Uterus (tissue), 4 donors: ENCODE measurements around the gene CUL3. TPM values are rescaled to one million over a fixed set of nuclear protein-coding genes. Genes with fewer than 3 reads are reported as not detected.

ENCODE experiments used
- DNase-seq, 2 donors: peaks; one replicate each; pipeline ENCODE4 v3.0.0-alpha.2; 2019 to 2020
- H3K27ac ChIP-seq, 2 donors: fragments of 200-600 bp; sonication (generic); 1 replicate in 1 of 2; 2 replicates in 1 of 2; pipeline ENCODE4 v1.5.1; 2016 to 2018
- H3K27me3 ChIP-seq, 2 donors: fragments of 200-600 bp; sonication (generic); one replicate each; pipeline ENCODE4 v1.5.1; 2018 to 2019; ENCODE audit warnings: control low read depth in 1 of 2
- H3K36me3 ChIP-seq, 2 donors: fragments of 200-600 bp; sonication (generic); one replicate each; pipeline ENCODE4 v1.5.1; 2019; ENCODE audit warnings: control low read depth in 1 of 2
- H3K4me1 ChIP-seq, 2 donors: fragments of 200-600 bp; sonication (generic); one replicate each; pipeline ENCODE4 v1.5.1; 2018 to 2019; ENCODE audit warnings: control low read depth in 1 of 2
- H3K4me3 ChIP-seq, 2 donors: fragments of 200-600 bp; sonication (generic); 1 replicate in 1 of 2; 2 replicates in 1 of 2; pipeline ENCODE4 v1.5.1; 2018 to 2019; ENCODE audit warnings: mild to moderate bottlenecking in 1 of 2
- H3K9me3 ChIP-seq, 2 donors: fragments of 200-600 bp; sonication (generic); one replicate each; pipeline ENCODE4 v1.5.1; 2019; ENCODE audit warnings: control low read depth in 1 of 2
- POLR2A ChIP-seq, 2 donors: fragments of 450-650 bp; IDR thresholded peaks; one replicate each; pipeline ENCODE4 v1.6.1; 2016; ENCODE audit warnings: antibody characterized with exemption in 2 of 2, mild to moderate bottlenecking in 1 of 2, moderate library complexity in 1 of 2
- intact Hi-C: fragments of 100-400 bp; cut with DNase I; formaldehyde crosslinking; loops from one replicate; pipeline ENCODE4 v1.15.1; 2023; ENCODE audit warnings: low total_unique reads
- total RNA-seq, 4 donors: library from RNA; depleted of rRNA in 3 of 4; stranded (reverse); fragments of >200 nt in 3 of 4; gene quantifications; one replicate each; pipeline versions ENCODE4 v1.1.0 to v1.2.4, GENCODE V29; 2014 to 2023
- TF ChIP-seq, protein P1 (sequence below), 4 experiments: fragments of 200-600 bp in 2 of 4; fragments of 450-650 bp in 2 of 4; sonication (generic) in 2 of 4; IDR thresholded peaks; one replicate each; pipeline ENCODE4 v1.5.1; 2016 to 2019; ENCODE audit warnings: antibody characterized with exemption in 4 of 4, mild to moderate bottlenecking in 2 of 4, moderate library complexity in 1 of 4
- donor health status: DM: yes; HTN: yes; CAD: no.

The CUL3 gene
- total RNA-seq, 4 donors from 2014 or later, result 37.4 to 126 (median 97.5) TPM

DNA sequence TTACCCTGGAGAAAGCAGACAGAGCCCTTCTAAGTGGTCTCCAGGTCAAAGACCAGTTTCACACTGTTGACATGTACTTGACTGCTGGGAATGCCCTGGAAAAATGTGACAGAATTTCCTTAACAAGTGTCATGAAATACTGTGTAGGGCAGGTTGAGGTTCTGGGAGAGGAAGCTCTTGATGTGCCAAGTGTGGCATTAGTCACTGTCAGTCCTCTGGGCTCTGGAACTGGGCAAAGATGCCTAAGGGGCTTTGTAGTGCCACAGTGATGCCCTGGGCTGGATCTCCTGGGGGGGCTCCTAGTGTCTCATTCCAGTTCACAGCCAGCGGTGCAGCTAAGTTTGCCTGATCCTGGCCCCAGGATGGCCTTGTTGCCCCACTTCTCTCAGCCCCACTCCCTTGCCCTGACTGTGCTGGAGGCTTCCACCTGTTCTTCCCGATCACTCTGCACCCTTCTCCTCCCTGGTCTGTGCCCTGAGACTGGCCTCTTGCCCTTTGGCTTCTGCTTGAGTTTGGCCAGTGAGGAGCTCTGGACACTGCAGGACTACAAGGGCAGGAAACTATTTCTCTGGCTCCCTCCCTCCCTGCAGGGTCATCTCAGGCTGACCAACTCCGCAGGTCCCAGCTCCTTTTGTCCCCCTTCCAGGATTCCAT, 156.2 kb downstream of the CUL3 start:
- no peak overlapping the region for H3K27ac ChIP-seq
- H3K27me3 ChIP-seq, result no peaks in the 10 kb centered on the region
- no peaks in the 10 kb centered on the region for H3K9me3 ChIP-seq
- intact Hi-C loops, result no loop called here
- DNase-seq, result no peak
- no peaks in the 10 kb centered on the region for H3K36me3 ChIP-seq
- no peak overlapping the region for H3K4me3 ChIP-seq
- TF ChIP-seq POLR2A (IDR thresholded peaks at IDR 0.05), result no peak
- TF ChIP-seq, protein P1, sequence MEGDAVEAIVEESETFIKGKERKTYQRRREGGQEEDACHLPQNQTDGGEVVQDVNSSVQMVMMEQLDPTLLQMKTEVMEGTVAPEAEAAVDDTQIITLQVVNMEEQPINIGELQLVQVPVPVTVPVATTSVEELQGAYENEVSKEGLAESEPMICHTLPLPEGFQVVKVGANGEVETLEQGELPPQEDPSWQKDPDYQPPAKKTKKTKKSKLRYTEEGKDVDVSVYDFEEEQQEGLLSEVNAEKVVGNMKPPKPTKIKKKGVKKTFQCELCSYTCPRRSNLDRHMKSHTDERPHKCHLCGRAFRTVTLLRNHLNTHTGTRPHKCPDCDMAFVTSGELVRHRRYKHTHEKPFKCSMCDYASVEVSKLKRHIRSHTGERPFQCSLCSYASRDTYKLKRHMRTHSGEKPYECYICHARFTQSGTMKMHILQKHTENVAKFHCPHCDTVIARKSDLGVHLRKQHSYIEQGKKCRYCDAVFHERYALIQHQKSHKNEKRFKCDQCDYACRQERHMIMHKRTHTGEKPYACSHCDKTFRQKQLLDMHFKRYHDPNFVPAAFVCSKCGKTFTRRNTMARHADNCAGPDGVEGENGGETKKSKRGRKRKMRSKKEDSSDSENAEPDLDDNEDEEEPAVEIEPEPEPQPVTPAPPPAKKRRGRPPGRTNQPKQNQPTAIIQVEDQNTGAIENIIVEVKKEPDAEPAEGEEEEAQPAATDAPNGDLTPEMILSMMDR (IDR thresholded peaks at IDR 0.05), result no peak
- no peaks in the 10 kb centered on the region for H3K4me1 ChIP-seq

DNA sequence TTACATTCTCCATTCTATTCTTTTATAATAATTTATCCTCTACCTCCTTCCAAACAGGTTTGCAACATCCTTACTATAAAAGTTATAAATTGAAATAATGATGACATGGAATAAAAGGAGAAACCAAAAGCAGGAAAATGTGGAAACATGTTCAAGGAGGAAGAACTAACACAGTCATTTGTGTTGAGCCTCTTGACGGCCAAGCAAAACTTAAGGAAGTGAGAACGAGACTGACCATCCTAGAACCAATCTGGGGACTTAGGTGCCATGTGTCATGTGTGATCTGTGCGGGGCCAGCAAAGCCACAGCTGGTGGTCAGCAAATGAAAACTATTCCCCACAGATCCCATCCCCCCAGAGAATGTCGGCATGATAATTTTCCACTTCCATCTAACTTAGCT, 157.7 kb downstream of the CUL3 start:
- H3K4me1 ChIP-seq, result no peaks in the 10 kb centered on the region
- TF ChIP-seq POLR2A (IDR thresholded peaks at IDR 0.05), result no peak
- TF ChIP-seq, protein P1 (IDR thresholded peaks at IDR 0.05), result no peak
- H3K36me3 ChIP-seq, result no peaks in the 10 kb centered on the region
- H3K4me3 ChIP-seq, result no peak overlapping the region
- no peak overlapping the region for H3K27ac ChIP-seq
- H3K27me3 ChIP-seq, result no peaks in the 10 kb centered on the region
- intact Hi-C loops, result no loop called here
- no peaks in the 10 kb centered on the region for H3K9me3 ChIP-seq
- DNase-seq, result no peak

DNA sequence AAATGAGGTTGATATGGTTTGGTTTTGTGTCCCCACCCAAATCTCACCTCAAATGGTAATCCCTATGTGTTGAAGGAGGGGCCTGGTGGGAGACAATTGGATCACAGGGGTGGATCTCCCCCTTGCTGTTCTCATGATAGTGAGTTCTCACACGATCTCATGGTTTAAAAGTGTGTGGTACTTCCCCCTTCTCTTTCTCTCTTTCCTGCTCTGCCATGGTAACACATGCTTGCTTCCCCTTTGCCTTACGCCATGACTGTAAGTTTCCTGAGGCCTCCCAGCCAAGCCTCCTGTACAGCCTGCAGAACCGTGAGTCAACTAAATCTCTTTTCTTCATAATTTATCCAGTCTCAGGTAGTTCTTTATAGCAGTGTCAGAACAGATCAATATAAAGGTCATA, 158.5 kb downstream of the CUL3 start:
- Histone ChIP-seq H3K36me3 (no peaks in the 10 kb centered on the region), H3K4me1 (no peaks in the 10 kb centered on the region), H3K9me3 (no peaks in the 10 kb centered on the region), H3K4me3 (no peak overlapping the region), H3K27ac (no peak overlapping the region), H3K27me3 (no peaks in the 10 kb centered on the region)
- TF ChIP-seq, protein P1 (IDR thresholded peaks at IDR 0.05), result no peak
- no peak for TF ChIP-seq POLR2A (IDR thresholded peaks at IDR 0.05)
- intact Hi-C loops, result no loop called here
- no peak for DNase-seq

DNA sequence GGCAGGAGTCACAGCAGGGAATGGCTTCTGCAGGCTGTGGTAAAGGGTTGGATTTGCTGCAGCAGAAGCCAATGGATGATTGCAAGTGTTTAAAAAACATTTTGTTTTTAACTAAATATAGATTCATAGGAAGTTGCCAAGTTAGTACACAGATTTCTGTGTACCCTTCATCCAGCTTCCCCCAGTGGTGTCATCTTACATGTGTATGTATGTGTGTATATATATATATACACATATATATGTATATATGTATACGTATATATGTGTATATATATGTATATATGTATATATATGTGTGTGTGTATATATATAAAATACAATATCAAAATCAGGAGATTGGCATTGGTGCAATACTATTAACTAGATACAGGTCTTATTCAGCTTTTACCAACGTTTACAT, 164.1 kb downstream of the CUL3 start:
- H3K27ac ChIP-seq, result no peak overlapping the region
- TF ChIP-seq, protein P1 (IDR thresholded peaks at IDR 0.05), result no peak
- no peak for TF ChIP-seq POLR2A (IDR thresholded peaks at IDR 0.05)
- DNase-seq, result no peak
- H3K4me1 ChIP-seq, result no peaks in the 10 kb centered on the region
- no peaks in the 10 kb centered on the region for H3K36me3 ChIP-seq
- H3K4me3 ChIP-seq, result no peak overlapping the region
- H3K9me3 ChIP-seq, result no peaks in the 10 kb centered on the region
- H3K27me3 ChIP-seq, result no peaks in the 10 kb centered on the region
- intact Hi-C loops, result no loop called here

Other genes with a start within 250 kb of the CUL3 start
- 1 to 10 TPM; 4.6 to 7.9 (median 6.5) TPM for gene FAM124B, start 183.3 kb downstream of the CUL3 start, total RNA-seq
- not detected for gene CCDC195, start 131.0 kb upstream of the CUL3 start, total RNA-seq